C4-2B (cell line): Measurements from ENCODE around the gene AUP1.

ENCODE experiments used
- H3K27ac ChIP-seq: fragments of 450-650 bp; 2 replicates; pipeline ENCODE4 v1.5.1; 2017
- ZFX ChIP-seq: fragments of 450-650 bp; IDR thresholded peaks from 2 replicates; pipeline ENCODE4 v1.6.1; 2017
- TF ChIP-seq, protein P1 (sequence below): fragments of 450-650 bp; conservative IDR thresholded peaks from 2 replicates; pipeline ENCODE4 v1.5.1; 2017; ENCODE audit warnings: mild to moderate bottlenecking

AUP1 gene

DNA sequence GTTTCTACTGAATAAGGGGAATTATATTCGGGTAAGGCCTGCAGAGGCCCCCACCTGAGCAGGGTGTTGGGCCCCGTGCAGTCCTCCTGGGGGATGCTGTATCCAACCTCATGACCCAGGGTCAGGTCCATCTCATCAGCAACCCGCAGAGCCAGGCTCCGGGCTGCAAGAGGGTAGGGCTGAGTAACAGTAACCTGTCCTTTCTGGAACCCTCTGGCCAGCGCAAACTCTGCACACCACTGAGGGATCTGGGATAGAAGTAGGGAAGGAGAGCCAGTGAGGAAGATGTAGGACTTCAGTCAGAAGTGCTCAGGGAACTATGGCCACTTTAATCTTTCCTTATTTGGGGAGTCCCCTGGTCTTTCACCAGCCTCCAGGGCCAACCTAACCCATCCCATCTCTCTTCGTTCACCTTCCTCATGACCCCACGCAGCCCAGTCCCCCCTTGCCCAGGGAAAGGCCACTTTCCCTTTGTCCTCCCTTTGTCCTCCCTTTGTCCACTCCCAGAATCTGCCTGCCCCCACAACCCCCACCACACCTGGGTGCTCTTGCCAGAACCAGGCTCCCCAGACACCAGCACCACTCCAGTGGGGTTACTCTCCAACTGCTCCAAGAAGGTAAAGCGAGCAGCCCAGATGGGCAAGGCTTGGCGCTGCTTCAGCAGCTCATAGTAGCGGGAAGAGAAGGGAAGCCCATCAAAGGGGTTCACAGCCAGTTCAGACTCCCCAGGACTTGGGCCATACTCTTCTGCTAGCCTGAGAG lies 4.4 kb downstream of the AUP1 start:
- TF ChIP-seq ZFX, result no peak
- TF ChIP-seq, protein P1, sequence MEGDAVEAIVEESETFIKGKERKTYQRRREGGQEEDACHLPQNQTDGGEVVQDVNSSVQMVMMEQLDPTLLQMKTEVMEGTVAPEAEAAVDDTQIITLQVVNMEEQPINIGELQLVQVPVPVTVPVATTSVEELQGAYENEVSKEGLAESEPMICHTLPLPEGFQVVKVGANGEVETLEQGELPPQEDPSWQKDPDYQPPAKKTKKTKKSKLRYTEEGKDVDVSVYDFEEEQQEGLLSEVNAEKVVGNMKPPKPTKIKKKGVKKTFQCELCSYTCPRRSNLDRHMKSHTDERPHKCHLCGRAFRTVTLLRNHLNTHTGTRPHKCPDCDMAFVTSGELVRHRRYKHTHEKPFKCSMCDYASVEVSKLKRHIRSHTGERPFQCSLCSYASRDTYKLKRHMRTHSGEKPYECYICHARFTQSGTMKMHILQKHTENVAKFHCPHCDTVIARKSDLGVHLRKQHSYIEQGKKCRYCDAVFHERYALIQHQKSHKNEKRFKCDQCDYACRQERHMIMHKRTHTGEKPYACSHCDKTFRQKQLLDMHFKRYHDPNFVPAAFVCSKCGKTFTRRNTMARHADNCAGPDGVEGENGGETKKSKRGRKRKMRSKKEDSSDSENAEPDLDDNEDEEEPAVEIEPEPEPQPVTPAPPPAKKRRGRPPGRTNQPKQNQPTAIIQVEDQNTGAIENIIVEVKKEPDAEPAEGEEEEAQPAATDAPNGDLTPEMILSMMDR, result no peak

DNA sequence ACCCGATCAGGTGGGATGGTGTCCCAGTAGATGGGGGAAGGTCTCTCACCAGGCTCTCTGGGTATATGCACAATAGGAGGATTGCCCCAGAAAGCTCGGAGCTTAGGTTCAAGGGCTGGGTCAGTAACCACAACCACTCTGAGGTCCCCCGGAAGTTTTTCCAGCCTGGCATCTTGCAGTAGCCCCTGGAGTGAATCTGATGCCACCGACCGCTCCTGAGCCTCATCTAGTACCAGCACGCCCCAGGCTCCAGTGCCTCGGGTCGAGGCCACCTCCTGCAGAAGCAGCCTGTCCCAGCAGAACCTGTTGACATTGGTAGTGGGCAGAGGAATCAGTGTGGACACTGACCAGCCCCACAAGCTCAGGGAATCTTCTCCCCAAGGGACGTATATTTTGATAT lies 5.5 kb downstream of the AUP1 start:
- TF ChIP-seq, protein P1, result no peak
- no peak for TF ChIP-seq ZFX
- no peak overlapping the region for H3K27ac ChIP-seq

More for the DNA sequence above, 4.4 kb downstream of the AUP1 start:
- peak overlapping the region; percentile 30; the same call in 1 of the 2 replicates for H3K27ac ChIP-seq

DNA sequence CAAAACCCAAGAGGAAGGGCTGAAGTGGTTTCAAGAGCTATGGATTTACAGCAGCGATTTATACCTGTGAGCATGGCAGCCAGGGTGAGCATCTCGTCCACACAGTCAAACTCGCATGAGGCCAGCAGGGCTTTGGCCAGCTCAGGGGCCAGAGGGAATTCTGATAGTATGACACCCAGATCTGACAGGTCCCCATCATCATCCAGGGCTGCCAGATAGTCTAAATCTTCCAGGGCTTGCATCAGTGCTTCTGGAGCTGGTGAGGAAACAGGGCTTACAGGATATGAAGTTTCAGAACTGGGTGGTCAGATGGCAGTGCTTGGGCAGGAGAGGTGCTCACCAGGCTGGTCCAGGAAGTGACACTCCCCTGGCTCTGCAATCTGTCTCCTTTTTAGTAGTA lies 7.0 kb downstream of the AUP1 start:
- TF ChIP-seq ZFX, result no peak
- TF ChIP-seq, protein P1, result no peak
- no peak overlapping the region for H3K27ac ChIP-seq

DNA sequence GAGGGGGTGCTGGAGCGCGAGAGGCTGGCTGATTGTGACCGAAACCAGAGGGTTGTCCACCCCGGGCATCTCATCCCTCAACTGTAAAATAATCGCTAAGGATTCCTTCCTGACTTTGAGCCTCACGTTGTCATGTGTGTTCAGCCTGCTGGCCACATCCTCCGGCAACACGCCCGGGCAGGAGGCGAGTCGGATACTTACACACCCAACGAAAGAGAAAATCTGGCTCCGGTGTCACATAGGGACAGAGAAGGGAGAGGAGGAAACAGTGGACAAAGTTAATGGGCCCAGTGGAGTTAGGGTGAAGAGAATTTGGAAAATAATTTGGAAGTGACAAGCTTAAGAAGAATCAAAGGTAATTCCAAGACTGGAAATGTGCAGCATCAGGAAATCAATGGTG lies 12.9 kb downstream of the AUP1 start:
- TF ChIP-seq ZFX, result no peak
- no peak overlapping the region for H3K27ac ChIP-seq

- H3K27ac ChIP-seq, result no peak overlapping the region
- TF ChIP-seq, protein P1, result no peak
- no peak for TF ChIP-seq ZFX
Observed at GRCh38 chr2:74515981-74516633, 13.4 kb downstream of the AUP1 start.

DNA sequence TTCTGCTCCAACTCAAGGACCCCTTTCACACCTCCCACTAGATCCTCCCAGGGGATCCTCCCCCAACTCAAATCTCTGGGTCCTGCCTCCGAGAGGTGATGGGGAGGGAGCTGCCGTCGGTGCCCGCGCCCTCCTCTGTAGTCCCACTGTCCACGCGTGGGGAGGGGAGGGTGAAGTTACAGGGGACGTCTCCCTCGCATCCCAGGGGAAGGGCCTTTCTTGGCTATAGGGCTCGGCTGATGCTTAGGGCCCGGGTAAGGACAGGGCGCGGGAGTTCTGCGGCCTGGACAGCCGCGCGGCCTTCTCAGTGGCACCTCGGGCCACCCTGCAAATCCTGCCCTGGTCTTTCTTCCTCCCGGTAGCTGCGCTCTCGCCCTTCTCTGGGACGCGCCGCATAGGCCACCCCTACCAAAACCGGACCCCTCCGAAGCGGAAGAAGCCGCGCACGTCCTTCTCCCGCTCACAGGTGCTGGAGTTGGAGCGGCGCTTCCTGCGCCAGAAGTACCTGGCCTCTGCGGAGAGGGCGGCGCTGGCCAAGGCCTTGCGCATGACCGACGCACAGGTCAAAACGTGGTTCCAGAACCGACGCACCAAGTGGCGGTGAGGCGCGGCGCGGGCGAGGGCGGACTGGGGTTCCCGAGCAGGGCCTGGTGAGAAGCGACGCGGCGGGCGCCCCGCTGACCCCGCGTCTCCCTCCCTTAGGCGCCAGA lies 14.1 kb downstream of the AUP1 start:
- no peak overlapping the region for H3K27ac ChIP-seq
- no peak for TF ChIP-seq ZFX
- TF ChIP-seq, protein P1, result no peak

- H3K27ac ChIP-seq, result no peak within 1 kb of the TSS
- no peak for TF ChIP-seq ZFX
- TF ChIP-seq, protein P1, result no peak
Observed at GRCh38 chr2:74514368-74515270, 14.9 kb downstream of the AUP1 start, which contains the start of gene TLX2. Gene TLX2 (plus strand): TSS chr2:74514450. CDS start chr2:74514807, 357 bp downstream.
